Caki2 (cell line): Measurements from ENCODE around the gene EFEMP1. TPM values are rescaled to one million over a fixed set of nuclear protein-coding genes. Genes with fewer than 3 reads are reported as not detected.
A peak's percentile ranks its signal among the peaks of the same experiment; 100 is the strongest.

Experiments
- DNase-seq: peaks from one replicate; pipeline ENCODE4 v3.0.0-alpha.2; 2015; ENCODE audit warnings: low read depth
- in situ Hi-C: cut with HindIII; loops from 2 replicates; pipeline ENCODE4 v1.10.0; 2016; ENCODE audit warnings: low sequenced_read_pairs, low pct_unique_long_range_greater_than_20kb, mixed read lengths
- total RNA-seq: library from RNA; depleted of rRNA; stranded (reverse); fragments of >200 nt; shearing (Covaris generic); gene quantifications from 2 replicates; pipeline ENCODE4 v1.2.3, GENCODE V29; 2014; ENCODE audit warnings: low replicate concordance

Gene EFEMP1
- total RNA-seq, 1 experiment from 2014 or later: 10.0 TPM

GRCh38 chr2:55906993-55907392, 16.6 kb downstream of the EFEMP1 start:
- in situ Hi-C loops: loop anchor here (10.0 kb wide), 1 partner anchor 52 kb away; no protein-coding TSS in a partner anchor
- no peak for DNase-seq

GRCh38 chr2:55903727-55904126, 19.9 kb downstream of the EFEMP1 start:
- DNase-seq: peak; percentile 9
- in situ Hi-C loops: loop anchor here (10.0 kb wide), 1 partner anchor 49 kb away; no protein-coding TSS in a partner anchor

GRCh38 chr2:55902971-55903370, 20.6 kb downstream of the EFEMP1 start:
- in situ Hi-C loops: loop anchor here (10.0 kb wide), 1 partner anchor 48 kb away; no protein-coding TSS in a partner anchor
- DNase-seq: peak; percentile 76

GRCh38 chr2:55902429-55902828, 21.2 kb downstream of the EFEMP1 start:
- no peak for DNase-seq
- in situ Hi-C loops: loop anchor here (10.0 kb wide), 1 partner anchor 48 kb away; no protein-coding TSS in a partner anchor

DNA sequence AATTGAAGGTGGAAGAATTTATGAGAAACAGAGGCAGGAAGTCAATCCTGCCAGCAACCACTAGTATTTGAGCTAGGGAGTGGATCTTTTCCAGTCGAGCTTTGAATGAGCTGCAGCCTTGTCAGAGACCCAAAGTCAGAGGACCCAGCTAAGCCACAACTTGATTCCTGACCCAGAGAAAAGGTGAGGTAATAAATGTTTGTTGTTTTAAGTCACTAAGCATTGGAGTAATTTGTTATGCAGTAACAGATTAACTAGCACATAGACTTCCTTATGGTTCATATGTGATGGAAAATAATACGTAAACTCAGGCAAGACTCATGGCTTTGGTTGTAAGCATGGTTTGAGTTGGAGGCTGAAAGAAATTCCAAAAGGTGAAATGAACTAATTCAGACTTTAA, 21.6 kb downstream of the EFEMP1 start:
- in situ Hi-C loops: loop anchor here (10.0 kb wide), 1 partner anchor 47 kb away; no protein-coding TSS in a partner anchor
- peak; percentile 87 for DNase-seq

GRCh38 chr2:55901322-55901721, 22.3 kb downstream of the EFEMP1 start:
- peak; percentile 55 for DNase-seq
- in situ Hi-C loops: loop anchor here (10.0 kb wide), 1 partner anchor 47 kb away; no protein-coding TSS in a partner anchor

DNA sequence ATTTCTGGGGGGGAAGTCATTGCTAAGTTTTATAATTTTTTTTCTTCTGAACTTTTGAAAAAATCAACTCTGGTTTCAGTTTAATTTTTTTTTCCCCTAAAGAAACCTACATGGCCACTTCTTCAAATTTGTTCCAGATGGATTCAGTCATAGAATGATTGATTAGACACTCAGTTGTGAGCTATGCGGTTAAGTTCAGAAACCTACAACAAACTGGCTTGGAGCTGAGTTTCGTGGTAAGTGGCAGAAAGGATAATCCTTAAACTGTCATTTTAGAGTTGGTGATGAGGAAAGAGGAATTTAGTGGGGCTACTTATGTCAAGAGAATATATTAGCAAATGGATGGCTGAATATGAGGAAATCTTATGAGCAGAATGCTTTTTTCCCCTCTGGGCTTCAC, 23.7 kb downstream of the EFEMP1 start:
- in situ Hi-C loops: loop anchor here (10.0 kb wide), 1 partner anchor 45 kb away; no protein-coding TSS in a partner anchor
- DNase-seq: peak; percentile 2

DNA sequence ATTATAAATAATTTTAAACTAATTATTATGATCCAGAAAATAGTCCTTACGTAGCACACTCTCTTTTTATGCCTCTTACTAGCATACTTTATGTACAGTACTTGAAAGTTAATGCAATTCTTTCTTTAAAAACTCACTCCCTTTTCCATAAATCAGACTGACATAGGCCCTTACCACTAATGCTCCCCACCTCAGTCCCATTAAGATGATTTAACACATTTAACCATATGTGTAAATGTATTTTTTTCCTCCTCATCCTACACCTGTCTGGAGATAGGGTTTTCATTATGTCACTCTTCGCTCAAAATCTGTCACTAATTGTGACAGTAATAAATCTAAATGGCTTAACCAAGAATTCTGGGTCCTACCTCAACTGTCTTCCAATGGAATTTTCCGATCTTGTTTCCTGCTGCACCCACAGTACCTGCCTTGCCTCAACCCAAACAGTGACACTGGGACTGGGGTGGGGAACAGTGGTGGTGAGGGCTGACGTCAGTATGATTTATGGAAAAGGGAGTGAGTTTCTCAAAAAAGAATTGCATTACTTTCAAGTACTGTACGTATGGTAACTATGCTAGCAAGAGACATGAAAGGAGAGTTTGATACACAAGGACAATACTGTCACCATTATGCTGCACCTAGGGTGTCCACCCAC, 25.1 kb downstream of the EFEMP1 start:
- in situ Hi-C loops: no loop called here
- no peak for DNase-seq

DNA sequence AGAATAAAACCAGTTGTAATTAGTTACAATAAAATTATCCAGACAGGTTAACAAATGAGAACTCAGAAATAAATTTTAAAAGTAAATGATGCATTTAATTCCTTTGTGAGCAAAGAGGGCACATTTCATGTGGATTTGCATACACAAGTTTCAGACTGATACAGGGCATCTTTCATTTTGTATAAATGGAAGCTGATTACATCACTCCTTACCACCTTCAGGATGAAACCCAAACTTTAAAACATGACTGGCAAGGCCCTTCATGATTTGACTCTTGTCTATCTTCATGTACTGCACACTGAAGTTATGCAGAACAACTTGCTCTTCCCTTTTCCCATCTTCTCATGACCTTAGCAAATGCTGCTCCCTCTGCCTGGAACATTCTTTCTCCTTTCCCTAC, 26.9 kb downstream of the EFEMP1 start:
- DNase-seq: no peak
- in situ Hi-C loops: no loop called here

DNA sequence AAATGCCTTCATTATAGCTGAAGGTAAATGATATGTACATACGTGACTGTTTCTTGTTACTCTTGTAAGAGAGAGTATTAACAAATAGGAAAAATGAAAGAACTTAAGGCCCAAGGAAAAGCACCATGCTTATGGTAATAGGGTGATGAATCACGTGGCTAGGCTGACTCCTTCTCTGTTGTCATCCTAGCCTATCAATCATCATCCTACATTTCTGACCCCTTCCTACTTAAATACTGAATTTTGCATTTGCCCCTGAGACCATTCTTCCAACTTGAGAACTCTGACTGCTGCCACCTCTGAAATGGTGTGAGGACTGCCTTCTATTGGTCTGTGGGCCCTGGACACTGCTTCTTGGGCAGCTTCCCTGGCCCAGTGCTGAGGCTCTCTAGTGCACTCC, 28.9 kb downstream of the EFEMP1 start:
- in situ Hi-C loops: no loop called here
- no peak for DNase-seq

DNA sequence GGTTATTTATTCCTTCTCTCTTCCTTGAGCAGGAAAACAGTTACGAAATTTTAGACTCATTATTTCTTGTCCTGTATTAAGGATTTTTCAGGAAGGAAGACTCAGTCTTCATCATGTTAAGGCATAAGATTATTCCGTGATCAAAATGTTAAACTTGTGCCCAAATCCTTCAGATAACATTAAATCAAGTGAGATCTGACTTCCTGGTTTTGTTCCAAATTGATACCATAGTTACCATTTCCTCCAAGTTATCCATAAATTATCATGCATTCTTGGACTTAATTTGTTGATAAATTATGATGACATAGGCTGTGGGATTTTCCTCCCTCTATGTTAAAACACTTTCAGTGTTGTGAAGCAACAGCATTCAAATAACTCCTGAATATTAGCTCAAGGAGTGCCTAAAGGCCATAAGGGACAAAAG, 31.9 kb downstream of the EFEMP1 start:
- DNase-seq: no peak
- in situ Hi-C loops: no loop called here

GRCh38 chr2:55888936-55889335, 34.6 kb downstream of the EFEMP1 start:
- in situ Hi-C loops: no loop called here
- DNase-seq: no peak

DNA sequence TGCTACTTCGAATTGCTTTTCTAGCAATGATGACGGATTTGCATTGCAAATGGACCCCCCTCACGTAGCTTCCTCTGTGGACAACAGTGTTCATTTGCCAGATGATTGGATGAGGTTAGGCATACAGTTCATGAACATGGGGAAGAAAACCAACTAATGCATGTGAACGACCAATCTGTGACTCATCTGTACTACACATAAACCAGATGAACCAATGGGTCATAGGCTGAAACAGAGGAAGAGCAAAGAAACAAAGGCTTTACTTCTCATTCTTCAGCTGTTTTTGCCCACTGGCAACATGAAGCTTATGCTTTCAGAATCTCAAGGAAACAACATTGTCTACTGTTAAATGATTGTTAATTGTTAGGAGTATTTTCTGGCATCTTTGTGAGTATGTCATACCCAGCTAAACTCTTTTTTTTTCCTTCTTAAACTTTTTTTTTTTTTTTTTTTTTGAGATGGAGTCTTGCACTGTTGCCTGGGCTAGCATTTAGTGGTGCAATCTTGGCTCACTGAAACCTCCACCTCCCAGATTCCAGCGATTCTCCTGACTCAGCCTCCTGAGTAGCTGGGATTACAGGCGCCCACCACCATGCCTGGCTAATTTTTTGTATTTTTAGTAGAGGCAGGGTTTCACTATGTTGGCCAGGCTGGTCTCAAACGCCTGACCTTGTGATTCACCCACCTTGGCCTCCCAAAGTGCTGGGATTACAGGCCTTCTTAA, 35.5 kb downstream of the EFEMP1 start:
- in situ Hi-C loops: no loop called here

DNA sequence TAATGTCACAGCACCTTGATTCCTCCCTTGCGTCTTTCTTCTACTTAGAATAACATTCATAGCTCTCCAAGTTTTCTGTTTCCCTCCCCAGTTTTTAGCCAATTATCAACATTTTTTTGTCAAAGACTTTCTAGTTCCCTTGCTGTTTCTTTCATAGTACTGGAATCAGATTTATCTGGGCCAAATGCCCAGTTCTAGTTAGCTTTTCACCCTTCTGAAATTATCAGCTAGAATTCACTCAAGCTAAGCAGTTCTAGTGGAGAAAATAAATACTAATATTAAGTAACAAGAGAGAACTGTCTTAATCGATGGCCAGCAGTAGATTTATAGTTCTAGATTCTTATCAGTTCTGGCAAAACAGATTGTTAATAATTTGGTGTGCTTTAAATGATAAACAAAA, 36.2 kb downstream of the EFEMP1 start:
- DNase-seq: no peak
- in situ Hi-C loops: no loop called here

More for the DNA sequence above, 35.5 kb downstream of the EFEMP1 start:
- peak; percentile 28 for DNase-seq

DNA sequence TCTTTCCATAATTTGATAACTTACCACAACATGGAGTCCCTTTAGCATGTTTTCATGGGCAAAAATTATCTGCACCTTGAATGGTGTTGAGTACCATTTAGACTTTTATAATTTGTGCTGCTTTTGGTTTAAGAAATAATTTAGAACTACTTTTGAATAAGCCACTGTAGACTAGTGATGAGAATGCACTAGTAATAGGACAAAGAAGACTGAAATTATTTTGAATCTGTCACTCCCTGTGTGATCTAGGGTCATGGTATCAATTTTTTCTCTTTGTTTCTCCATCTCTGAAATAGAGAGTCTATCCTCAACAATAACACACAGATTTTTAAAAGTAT, 37.7 kb downstream of the EFEMP1 start:
- no peak for DNase-seq
- in situ Hi-C loops: no loop called here

- in situ Hi-C loops: no loop called here
- DNase-seq: peak; percentile 42
Measured at GRCh38 chr2:55885127-55885943, 38.2 kb downstream of the EFEMP1 start.

GRCh38 chr2:55883829-55884228, 39.8 kb downstream of the EFEMP1 start:
- in situ Hi-C loops: no loop called here
- no peak for DNase-seq

GRCh38 chr2:55883357-55883756, 40.2 kb downstream of the EFEMP1 start:
- in situ Hi-C loops: no loop called here
- DNase-seq: no peak

- no peak for DNase-seq
- in situ Hi-C loops: no loop called here
Measured at GRCh38 chr2:55882954-55883353, 40.6 kb downstream of the EFEMP1 start.
